D341Med (cell line): ENCODE data around the gene TMEM145.

Experiments
- DNase-seq: peaks from one replicate; pipeline ENCODE4 v3.0.0; 2012; ENCODE audit warnings: low spot score

The TMEM145 gene

DNA sequence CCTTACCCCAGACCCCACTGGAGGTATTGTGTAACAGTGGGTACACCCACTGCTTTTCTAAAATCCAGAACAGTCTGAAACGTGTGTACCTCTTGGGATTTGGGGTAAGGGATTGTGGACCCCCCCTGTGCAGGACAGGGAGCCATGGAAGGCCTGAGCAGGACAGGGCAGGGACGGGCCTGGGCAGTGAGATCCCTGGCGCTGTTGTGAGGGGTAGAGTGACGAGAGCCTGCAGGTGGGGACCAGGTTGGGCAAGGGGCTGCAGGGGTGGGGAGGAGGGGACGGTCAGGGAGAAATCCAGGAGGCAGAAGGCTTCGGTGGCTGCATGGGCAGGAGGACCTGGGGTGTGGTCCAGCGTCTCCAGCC, 48.4 kb downstream of the TMEM145 start:
- no peak for DNase-seq

DNA sequence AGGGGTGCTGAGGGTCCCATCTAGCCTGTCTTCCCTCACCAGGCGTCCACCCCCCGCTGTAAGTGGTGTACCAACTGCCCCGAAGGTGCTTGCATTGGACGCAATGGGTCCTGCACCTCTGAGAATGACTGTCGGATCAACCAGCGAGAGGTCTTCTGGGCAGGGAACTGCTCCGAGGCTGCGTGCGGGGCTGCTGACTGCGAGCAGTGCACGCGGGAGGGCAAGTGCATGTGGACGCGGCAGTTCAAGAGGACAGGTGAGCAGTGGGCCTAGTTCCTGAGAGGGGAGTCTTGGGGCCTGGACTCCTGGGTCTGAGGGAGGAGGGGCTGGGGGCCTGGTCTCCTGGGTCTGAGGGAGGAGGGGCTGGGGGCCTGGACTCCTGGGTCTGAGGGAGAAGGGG, 49.2 kb downstream of the TMEM145 start:
- no peak for DNase-seq

DNA sequence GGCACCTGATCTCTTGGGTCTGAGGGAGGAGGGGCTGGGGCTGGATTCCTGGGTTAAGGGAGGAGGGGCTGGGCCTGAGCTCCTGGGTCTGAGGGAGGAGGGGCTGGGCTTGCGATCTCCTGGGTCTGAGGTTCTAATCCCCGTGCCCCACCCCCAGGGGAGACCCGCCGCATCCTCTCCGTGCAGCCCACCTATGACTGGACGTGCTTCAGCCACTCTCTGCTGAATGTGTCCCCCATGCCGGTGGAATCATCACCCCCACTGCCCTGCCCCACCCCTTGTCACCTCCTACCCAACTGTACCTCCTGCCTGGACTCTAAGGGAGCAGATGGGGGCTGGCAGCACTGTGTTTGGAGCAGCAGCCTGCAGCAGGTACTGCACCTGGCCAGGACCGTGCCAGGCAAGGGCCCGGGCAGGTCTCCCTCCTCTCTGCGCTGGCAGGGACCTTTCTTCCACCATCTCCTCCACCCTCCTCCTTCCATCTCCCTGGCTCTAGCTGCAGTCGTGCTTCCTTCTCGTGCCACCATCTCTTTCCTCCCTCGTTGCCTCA, 49.9 kb downstream of the TMEM145 start:
- DNase-seq: no peak

DNA sequence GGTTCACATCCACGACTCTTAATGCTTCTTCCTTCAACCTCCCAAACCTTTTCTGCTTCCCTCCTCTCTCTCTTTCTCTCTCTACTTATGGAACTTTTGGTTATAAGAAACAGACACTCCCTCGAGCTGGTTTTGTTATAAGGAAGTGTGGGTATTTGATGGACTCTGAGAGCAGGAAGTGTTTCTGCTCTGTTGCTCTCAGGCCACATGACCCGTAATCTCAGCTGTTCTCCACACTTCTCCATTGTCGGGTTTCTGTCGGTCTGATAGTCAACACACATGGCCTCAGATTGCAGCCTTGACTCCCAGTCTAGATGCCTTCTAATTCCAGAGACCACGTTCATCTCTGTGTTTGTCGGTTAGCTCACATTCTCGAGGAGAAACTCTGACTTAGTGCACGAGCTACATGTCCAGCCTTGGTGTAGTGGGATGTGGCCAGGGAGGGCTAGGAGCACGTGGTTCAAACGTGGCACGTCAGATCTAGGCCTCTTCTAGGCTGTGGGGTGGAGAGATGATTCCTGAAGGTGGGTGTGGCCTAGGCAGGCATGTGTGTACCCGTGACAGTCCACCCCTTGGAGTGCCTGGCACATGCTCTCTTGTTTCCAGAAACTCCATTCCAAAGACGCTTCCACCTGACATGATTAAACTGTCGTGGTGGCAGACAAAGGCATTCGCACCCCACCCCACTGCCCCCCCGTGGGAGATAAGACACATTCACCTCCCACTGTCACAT, 50.7 kb downstream of the TMEM145 start:
- DNase-seq: no peak

DNA sequence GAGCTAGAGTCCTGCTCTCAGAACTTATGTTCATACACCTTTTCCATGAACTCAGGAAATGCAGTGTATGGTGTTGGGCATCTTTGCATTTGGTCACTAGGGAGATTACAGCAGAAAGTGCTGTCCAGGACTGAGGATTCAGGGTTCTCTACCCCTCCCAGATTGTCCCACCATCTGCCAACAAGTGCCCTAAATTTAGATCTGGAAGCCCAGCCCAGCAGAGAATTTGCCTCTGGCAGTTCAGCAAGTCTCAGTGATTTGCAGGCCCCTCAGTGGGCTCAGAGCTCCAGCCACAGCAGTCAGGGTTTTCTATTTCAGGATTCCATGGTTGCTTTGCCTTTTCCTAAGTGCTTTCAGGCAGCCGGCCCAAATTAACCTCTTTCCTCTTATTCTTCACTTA, 53.6 kb downstream of the TMEM145 start:
- no peak for DNase-seq

DNA sequence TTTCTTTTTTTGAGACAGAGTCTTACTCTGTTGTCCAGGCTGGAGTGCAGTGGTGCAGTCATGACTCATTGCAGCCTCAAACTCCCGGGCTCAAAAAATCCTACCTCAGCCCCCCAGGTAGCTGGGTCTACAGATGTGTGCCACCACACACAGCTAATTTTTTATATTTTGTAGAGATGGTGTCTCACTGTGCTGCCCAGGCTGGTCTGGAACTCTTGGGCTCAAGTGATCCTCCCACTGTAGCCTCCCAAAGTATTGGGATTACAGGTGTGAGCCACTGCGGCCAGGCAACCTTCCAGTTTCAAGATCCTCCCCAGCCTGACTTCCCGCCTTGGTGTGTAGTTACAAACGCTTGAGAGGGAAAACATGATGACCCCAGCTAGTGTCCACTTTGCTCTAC, 54.8 kb downstream of the TMEM145 start:
- DNase-seq: no peak

DNA sequence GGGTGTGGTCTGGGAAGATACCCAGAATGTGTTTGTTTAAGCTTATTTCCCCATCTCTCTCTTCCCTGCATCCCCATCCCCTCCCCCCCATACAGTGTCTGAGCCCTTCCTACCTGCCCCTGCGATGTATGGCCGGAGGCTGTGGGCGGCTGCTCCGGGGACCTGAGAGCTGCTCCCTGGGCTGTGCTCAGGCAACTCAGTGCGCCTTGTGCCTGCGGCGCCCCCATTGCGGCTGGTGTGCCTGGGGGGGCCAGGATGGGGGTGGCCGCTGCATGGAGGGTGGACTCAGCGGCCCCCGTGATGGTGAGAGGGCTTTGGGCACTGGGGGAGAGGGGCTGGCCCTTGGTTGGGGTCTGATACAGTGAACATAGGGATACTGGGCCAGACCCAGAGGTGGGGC, 55.3 kb downstream of the TMEM145 start:
- DNase-seq: no peak

DNA sequence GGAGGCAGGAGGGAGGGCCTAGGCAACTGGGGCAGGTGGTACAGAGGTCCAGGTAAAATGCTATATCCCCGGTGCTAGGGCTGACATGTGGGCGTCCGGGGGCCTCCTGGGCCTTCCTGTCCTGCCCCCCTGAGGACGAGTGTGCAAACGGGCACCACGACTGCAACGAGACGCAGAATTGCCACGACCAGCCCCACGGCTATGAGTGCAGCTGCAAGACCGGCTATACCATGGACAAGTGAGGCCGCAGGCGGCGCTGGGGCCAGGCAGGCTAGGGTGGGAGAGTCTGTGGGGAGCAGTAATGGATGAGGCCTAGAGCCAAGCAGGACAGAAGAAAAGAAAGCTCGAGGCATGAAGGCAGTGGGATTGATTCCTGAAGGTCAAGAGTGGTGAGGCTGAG, 55.7 kb downstream of the TMEM145 start:
- DNase-seq: no peak

DNA sequence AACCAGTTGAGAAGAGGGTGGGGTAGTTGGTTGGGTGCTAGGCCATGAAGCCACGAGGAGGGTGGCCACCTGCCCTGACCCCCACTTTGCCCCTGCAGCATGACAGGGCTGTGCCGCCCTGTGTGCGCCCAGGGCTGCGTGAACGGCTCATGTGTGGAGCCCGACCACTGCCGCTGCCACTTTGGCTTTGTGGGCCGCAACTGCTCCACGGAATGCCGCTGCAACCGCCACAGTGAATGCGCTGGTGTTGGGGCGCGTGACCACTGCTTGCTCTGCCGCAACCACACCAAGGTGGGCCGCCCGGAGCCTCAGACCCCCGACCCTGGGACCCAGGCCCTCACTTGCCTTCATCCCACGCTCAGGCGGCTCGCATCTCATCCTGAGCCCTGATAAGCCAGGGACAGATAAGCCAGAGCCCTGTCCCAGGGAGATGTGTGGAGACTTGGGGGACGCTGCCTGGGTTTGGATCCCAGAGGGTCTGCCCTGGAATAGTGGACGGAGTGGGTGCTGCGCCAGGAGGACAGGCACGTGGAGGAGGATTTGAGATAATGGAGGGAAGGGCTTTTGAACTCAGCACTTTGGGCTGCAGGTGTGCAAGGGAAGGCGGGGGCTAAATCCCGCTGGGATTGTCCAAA, 56.4 kb downstream of the TMEM145 start:
- no peak for DNase-seq

DNA sequence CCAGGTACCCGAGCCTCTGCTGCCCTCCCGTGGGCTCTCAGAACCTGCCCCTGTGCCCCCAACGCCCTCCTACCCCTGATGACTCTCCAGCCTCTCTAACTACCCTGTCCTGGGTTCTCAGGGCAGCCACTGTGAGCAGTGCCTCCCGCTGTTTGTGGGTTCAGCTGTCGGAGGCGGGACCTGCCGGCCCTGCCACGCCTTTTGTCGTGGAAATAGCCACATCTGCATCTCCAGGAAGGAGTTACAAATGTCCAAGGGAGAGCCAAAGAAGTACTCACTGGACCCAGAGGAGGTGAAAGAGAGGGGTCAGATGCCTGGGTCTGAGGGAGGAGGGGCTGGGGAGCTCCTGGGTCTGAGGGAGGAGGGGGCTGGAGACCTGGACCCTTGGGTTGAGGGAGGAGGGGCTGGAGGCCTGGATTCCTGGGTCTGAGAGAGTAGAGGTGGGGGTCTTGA, 57.0 kb downstream of the TMEM145 start:
- no peak for DNase-seq

DNA sequence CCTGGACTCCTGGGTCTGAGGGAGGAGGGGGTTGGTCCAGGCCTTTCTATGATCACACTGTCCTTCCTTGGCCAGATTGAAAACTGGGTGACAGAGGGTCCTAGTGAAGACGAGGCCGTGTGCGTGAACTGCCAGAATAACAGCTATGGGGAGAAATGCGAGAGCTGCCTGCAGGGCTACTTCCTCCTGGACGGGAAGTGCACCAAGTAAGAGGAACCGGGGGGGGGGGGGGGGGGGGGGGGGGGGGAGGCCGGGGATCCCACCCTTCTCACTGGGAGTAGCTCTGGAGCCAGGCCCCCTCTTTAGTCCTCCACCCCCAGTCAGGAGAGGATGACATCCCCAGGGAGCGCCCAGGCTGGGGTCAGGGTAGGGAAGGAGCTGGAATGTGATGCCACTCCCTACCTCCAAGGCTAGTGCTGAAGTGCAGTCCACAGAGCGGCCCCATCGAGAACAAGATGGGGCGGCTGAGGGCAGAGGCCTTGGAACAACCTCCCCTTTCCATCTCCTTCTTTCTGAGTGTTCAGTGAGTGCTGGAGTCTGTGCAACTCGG, 57.6 kb downstream of the TMEM145 start:
- DNase-seq: no peak
